Measurements from ENCODE around the gene HGS.

DNA sequence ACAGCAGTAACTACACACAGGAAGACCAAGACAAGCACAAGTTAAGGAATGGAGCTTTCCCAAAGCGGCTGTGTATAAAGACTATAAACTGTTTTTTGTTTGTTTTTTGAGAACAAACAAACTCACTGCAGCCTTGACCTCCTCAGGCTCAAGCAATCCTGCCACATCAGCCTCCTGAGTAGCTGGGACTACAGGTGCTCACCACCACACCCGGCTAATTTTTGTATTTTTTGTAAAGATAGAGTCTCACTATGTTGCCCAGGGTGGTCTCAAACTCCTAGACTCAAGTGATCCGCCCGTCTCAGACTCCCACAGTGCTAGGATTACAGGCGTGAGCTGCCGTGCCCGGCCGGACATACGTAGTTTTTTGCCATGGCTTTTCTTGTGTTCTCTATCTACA, 23.4 kb upstream of the HGS start:
- TF ChIP-seq YY1 (IDR thresholded peaks at IDR 0.05; ENCODE audit: insufficient read depth, insufficient read length) (no peak), ZNF274 (IDR thresholded peaks at IDR 0.05; ENCODE audit: low read depth, low read length) (no peak), SUZ12 (IDR thresholded peaks at IDR 0.05; ENCODE audit: extremely low read depth, insufficient read depth, insufficient read length) (no peak)

All from NT2/D1 (cell line).